Embryonic facial prominence (tissue), 1 donor: ENCODE data around the gene D2HGDH.
"Not testable (repeated sequence)": the region's sequence is repeated elsewhere in the genome, so short reads cannot be mapped to it uniquely, and the experiment has no call there.

ENCODE experiments used
- DNase-seq: peaks from one replicate; pipeline ENCODE4 v3.0.0-alpha.2; 2016; ENCODE audit errors: extremely low spot score

The D2HGDH gene

DNA sequence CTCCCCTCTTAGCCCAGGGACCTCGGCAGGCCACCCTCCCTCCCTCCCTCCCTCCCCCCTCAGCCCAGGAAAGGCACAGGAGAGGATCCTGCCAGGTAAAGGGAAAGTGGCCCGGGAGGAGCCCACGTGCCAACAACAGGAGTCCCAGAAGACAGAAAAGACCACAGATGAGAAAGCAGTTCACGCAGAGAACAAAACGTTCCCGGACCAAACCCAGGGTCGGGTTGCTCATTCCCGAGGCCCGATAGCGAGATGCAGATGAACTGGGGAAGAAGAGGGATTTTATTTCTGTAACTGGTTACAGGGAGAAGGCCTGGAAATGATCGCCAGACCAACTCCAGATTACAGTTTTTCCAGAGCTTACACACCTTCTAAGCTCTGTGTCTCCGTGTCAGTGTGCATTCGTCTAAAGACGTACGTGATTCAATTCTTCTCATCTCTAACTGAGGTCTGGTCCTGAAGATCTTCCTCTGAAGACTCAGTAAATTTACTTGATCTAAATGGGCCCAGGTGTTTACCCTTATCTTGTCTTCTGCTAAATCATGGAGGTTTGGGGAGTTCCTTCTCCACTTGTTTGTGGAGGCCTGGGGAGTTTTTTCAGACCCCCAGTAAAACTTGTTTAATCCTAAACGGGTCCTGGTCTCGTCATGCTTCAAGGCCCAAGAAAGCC is 73.8 kb downstream of the D2HGDH start:
- DNase-seq: no peak

DNA sequence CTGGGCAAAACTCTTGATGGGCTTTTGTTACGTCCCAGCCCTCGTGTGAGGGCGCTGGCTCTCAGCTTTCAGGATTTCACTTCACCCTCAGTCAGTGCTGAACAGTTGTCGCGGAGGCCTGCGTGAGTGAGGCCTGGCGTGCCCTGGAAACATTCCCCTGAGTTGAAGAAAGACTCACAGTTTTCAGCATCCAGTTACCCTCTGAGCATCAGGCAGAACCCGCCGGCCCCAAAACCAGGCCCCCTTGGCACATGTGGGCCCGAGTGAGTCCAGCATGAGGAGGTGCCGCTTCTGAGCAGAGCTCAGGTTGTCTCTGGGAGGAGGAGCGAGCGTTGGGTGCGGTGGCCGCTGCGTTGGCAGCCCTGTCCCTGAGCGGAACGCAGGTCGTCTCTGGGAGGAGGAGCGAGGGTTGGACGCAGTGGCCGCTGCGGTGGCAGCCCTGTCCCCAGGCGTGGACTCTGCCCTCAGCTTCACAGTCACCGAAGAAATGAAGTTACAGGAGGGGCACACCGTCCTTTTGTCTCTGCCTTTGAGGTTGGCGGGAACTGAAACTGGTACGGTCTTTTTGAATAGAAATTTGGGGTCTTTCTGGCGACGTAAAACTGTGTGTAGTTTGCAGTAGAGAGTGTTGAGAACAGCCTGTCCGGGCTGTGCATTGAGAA is 74.4 kb downstream of the D2HGDH start, which contains the start of gene NEU4:
NEU4 (plus strand) TSS at position 473 of the 662 bp plus-strand sequence. CDS start 5,292 bp downstream, outside the sequence.
- no peak for DNase-seq

DNA sequence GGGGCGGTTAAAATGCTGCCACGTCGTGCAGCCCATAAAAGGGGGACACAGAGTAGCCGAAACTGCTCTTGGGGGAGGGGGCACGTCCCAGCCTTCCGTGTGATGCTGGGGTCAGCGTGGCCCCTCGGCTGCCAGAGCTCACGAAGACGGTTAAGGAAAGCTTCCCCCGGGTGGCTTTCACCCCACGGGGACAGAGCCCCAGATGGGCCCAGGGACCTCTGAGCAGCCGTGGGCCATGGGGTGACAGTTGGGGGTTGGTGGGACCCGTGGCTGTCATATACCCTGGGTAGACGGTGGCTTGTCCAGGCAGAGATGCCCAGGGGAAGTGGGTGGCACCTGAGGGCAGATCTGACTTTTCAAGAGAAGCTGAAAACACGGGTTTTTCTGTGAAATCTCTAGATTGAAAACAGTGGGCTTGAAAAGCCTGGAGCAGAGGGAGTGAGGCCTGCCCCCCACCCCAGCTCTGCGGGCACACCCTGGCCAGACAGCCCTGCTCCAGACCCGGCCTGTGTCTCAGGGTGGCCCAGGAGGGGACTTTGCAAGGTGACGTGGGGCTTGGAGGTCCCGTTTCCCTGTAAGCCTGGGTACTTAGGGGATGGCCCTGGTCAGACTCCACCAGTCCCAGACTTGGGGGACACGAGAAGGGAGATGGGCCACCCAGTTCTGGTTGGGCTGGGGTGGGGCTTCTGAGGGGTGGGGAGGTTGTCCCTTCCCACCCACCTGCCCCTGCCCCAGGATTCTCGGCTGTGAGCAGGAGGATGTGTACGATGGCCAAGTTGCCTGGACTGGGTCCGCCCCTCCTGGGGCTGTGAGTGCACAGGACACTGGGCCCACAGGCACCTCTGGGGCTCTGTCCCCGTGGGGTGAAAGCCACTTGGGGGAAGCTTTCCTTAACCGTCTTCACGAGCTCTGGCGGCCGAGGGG is 75.2 kb downstream of the D2HGDH start:
- no peak for DNase-seq

DNA sequence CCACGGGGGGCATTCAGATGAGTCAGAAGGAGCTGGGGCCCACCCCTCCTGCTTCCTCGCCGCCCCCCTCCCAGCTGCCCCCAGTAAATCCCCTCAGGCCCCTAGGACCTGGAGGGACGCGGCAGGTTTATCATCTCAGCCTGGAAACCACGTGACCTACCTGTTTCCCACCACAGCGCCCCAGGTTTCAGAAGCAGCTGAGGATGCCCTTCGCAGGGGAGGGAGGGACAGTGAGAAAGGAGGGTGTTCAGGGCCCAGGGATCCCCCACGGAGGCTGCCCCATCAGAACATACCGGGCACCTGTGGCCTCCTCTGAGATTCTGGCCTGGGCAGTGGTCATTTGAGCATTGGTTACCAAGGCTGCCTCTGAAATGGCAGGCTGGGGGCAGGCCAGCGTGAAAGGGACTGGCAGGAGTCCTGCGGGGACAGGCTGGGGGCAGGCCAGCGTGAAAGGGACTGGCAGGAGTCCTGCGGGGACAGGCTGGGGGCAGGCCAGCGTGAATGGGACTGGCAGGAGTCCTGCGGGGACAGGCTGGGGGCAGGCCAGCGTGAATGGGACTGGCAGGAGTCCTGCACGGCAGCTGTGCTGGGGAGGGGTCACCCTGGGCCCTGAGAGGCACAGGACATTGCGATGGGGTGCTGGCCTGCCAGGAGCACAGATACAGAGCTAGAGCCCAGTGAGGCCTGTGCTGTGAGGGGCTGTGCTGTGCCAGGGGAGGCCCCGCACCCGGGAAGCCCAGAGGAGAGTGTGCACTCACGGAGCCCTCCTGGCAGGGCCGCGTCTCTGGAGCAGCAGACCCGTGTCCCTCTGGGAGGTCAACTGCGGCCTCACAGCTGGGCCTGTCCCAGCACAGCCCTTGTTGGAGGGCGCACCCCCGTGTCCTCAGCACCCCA is 76.1 kb downstream of the D2HGDH start:
- DNase-seq: no peak

DNA sequence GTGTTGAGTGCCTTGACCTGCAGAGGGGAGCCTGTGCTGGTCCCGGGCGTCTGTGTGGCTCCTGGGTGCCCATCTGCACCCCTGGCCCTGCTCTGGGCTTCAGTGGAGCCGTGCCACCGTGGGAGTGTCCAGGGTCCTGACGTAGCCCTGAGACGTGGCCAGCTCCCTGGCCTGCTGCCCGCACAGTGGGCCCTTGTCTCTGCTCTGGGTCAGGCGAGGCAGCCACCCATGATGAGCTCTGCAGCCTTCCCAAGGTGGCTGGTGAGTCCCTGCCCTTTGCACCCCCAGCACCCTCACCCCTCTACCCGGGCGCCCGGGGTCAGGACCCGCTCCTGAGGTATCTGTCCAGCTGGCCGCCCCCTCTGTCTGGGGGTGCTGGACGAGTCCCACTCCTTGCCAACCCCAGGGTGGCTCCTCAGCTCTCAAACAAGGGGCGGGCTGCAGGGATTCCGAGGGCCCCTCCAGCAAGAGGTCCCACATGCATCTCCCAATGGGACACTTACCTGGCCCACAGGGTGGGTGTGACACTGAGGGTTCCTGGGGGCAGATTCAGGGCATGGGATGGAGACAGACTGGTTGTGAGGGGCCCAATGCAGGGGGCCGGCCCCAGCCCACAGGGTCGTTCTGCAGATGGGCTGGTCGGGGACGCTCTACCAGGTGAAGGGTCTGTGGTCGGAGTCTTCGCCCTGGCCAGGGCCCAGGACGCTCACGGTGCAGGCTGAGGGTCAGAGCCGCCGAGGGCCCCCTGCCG is 76.9 kb downstream of the D2HGDH start:
- DNase-seq: no peak

DNA sequence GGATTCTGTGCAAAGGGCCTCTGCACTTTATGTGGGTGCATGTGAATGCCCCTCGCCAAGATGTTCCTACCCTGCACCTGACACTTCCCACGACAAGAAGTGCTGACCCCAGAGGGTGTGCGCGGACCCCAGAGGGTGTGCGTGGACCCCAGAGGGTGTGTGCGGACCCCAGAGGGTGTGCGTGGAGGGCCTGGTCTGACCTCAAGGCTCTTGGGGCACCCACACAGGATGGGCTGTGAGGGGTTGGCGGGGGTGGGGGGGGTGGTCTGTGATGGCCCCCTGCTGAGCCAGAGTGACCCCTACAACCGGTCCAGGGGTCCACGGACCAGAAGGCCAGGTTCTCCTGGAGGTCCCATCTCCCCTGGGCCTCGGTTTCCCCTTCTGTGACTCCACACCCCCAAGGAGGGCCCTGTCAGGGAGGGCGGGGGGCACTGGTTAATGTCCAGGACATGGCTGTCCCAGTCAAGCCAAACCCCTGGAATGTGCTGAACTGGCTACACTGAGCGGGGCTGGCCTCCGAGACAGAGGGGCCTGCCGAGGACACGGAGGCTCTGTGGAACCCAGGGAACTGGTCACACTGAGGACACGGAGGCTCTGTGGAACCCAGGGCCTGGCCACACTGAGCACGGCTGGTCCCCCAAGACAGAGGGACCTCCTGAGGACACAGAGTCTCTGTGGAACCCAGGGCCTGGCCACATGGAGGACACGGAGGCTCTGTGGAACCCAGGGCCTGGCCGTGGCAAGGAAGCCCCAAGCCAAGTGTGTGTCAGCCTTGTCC is 77.7 kb downstream of the D2HGDH start:
- DNase-seq: no peak

DNA sequence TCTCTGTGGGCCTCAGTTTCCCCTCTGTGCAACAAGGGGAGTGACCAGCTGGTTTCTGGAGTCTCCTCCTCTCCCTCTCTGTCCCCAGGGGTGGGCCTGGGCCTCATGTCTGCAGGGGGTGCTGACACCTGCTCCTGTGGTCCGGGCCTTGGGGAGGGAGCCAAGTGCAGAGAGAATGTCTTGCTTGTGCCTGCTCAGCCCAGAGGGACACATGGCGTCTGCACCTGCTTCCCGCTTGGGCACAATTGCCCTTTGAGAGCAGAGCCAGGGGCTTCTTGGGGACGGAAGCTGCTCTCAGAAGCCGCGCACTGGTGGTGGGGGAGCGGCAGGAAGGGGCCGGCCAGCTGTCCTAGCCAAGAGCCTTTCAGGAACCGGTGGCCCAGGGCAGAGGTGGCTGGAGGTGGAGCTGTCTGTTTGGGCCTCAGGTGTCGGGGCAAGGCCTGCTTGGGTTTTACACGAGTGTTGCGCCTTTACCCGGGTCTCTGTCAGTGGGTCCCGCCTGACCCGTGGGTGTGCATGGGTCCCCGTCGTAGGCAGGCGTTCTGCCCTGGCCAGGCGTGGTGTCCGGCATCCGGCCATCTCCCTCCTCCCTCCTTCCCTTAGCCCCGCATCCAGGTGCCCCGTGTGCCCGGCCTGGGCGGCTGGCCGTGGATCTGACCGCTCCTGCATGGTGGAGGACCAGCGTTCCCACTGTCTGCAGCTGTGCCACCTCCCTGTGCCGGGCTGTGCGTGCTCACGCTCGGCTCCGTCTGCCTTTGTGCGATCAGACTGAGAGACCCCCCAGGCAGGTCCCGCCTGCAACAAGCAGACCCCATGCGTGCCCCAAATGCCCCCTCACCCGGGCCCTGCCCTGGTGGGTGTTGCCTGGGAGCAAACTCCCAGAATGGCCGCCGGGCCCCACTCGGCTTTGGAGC is 78.6 kb downstream of the D2HGDH start:
- DNase-seq: no peak

DNA sequence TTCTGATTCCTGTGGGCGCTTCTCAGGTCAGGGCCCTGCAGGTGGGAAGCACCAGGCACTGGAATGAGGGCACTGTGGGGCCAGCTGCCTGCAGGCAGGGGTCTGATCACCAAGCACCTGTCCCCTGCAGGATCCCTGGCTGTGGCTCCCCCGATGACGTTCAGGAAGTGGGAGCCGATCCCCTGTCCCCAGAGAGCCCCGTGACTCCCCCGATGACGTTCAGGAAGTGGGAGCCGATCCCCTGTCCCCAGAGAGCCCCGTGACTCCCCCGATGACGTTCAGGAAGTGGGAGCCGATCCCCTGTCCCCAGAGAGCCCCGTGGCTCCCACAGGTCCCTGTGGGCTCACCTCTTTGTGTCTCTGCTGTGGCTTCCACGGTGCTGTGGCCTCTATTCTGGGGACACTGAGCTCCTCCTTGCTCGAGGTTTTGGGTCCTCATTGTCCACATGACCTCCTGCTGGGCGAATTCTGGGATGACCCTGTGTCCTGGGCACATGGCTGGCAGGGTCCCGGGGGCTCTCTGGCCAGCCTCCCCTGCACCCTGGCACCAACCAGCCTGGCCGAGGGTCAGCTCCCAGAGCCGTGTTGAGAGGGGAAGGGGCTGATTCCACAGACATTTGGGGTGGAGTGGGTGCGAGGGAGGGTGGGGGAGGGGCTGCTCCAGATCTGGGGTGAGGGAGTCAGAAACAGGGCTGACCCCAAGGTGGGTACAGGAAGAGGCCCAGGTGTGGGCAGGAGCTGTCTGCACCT is 79.4 kb downstream of the D2HGDH start:
- no peak for DNase-seq

DNA sequence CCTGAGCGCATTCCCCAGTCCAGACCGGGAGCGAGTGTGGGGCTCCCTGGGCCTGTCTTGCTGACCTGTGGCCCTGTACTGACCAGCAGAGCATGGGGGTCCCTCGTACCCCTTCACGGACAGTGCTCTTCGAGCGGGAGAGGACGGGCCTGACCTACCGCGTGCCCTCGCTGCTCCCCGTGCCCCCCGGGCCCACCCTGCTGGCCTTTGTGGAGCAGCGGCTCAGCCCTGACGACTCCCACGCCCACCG is 79.9 kb downstream of the D2HGDH start:
- no peak for DNase-seq

DNA sequence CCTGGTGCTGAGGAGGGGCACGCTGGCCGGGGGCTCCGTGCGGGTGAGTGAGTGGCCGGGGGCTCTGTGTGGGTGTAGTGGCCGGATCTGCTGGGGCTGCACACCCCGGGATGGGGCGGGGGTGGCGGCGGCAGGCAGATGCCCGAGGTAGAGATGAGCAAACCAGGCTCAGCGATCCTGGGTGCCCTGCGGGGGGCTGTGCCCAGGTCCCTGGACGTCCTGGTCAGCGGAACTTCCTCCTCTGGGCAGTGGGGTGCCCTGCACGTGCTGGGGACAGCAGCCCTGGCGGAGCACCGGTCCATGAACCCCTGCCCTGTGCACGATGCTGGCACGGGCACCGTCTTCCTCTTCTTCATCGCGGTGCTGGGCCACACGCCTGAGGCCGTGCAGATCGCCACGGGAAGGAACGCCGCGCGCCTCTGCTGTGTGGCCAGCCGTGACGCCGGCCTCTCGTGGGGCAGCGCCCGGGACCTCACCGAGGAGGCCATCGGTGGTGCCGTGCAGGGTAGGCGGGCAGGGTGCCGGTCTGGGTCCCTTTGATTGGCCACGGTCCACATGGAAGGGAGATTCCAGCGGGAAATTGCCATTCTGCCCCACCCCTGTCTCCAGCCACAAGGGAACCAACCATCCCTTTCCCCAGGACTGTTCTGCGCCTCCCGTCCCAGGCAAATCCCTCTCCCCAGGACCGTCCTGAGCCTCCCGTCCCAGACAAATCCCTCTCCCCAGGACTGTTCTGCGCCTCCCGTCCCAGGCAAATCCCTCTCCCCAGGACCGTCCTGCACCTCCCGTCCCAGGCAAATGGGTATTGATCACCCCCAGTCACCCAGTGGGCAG is 80.4 kb downstream of the D2HGDH start:
- DNase-seq: no peak

DNA sequence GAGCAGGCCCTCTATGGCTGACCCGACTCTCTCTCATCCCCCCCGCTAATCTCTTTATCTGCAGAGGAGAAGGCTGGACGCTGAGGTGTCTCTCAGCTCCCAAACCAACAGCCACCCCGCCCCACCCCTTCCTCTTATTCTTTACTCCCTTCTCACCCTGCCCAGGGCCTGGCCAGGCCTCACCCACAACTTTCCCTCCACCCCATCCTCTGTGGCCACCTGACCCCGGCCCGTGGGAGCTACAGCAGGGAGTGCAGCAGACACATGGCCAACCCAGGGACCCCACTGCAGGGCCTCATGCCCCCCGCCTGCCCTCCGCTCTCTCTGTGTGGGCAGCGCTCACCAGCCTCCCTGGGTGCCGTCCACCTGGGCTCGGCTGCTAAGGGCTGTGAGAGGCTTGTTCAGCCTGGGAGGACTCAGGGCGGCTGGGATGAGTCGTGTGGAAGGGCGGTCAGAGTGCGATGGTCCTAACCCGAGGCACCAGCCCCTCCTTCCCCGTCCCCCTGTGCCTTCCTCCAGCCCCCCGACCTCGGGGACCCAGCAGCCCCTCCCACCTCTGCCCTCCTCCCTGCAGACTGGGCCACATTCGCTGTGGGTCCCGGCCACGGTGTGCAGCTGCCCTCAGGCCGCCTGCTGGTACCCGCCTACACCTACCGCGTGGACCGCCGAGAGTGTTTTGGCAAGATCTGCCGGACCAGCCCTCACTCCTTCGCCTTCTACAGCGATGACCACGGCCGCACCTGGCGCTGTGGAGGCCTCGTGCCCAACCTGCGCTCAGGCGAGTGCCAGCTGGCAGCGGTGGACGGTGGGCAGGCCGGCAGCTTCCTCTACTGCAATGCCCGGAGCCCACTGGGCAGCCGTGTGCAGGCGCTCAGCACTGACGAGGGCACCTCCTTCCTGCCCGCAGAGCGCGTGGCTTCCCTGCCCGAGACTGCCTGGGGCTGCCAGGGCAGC is 81.3 kb downstream of the D2HGDH start:
- DNase-seq: no peak

DNA sequence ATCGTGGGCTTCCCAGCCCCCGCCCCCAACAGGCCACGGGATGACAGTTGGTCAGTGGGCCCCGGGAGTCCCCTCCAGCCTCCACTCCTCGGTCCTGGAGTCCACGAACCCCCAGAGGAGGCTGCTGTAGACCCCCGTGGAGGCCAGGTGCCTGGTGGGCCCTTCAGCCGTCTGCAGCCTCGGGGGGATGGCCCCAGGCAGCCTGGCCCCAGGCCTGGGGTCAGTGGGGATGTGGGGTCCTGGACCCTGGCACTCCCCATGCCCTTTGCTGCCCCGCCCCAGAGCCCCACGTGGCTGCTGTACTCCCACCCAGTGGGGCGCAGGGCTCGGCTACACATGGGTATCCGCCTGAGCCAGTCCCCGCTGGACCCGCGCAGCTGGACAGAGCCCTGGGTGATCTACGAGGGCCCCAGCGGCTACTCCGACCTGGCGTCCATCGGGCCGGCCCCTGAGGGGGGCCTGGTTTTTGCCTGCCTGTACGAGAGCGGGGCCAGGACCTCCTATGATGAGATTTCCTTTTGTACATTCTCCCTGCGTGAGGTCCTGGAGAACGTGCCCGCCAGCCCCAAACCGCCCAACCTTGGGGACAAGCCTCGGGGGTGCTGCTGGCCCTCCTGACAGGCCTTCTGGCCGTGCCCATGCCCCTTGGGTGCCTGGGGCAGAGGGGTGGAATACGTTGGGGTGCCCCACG is 82.1 kb downstream of the D2HGDH start:
- DNase-seq: no peak

DNA sequence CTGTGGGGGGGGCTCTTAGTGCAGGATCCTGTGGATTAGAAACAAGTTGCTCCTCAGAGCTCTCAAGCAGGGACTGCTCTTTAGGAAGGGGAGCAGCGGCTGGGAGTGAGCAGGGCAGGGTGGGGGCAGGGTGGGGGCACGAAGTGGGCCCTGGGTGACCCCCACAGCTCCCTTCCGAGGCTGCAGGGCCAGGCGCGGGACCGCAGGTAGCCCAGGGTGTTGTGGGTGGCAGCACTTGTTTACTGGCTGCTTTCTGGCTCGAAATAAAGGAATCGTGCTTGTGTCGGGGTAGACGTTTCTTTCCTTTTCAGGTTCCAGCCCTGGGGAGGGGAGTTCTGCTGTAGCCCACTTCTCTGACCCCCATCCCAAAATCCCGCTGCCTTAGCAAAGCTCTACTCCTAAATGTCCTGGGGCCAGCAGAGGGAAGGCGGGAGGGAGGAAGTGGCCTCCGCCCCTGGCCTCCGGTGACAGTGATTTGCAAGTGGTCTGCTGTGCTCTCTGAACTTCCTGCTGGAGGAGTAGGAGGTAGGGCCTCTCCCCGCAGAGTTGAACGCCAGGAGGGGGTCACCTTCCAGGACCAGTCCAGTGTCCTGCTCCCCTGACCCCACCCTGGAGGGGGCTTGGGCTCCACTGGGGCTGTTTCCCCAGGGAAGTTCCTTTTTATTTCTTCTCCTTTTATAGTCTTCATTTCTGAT is 82.8 kb downstream of the D2HGDH start:
- no peak for DNase-seq

DNA sequence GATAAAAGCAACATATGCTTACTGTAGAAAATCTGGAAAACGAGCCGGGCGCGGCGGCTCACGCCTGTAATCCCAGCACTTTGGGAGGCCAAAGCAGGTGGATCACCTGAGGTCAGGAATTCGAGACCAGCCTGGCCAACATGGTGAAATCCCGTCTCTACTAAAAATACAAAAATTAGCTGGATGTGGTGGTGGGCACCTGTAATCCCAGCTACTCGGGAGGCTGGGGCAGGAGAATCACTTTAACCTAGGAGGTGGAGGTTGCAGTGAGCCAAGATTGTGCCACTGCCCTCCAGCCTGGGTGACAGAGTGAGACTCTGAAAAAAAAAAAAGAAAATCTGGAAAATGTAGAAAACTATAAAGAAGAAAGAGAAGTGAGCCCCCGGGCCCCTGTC is 83.4 kb downstream of the D2HGDH start:
- not testable (repeated sequence) for DNase-seq
